DOHH2 (cell line): ENCODE data around the gene MAGI1.

ENCODE experiments used
- EZH2phosphoT487 ChIP-seq: fragments of 200-600 bp; sonication (generic); IDR thresholded peaks from 2 replicates; pipeline ENCODE4 v1.6.1; 2017; ENCODE audit warnings: borderline replicate concordance, mild to moderate bottlenecking, antibody characterized with exemption, low read length, moderate library complexity, mixed read lengths
- TF ChIP-seq, protein P1 (sequence below): fragments of 200-600 bp; sonication (generic); IDR thresholded peaks from one replicate; pipeline ENCODE4 v1.5.1; 2014; ENCODE audit warnings: antibody characterized with exemption, mild to moderate bottlenecking, low read depth, low read length; ENCODE audit not compliant: poor library complexity, severe bottlenecking

DNA sequence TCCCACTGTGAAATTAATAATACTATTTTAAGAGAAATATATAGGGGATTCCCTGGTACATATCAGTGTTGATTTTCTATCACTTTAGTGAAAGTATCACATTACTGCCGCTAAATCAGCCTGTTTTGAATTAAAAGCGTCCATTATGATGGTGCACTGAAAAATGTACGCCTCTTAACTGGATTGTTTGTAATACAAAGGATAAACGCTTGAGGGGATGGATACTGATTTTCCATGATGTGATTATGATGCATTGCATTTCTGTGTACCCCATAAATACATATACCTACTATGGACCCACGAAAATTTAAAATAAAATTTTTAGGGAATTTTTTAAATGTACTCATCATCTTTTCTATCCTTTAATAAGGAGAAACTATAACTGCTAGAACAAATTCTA is 478.6 kb downstream of the MAGI1 start:
- TF ChIP-seq, protein P1, sequence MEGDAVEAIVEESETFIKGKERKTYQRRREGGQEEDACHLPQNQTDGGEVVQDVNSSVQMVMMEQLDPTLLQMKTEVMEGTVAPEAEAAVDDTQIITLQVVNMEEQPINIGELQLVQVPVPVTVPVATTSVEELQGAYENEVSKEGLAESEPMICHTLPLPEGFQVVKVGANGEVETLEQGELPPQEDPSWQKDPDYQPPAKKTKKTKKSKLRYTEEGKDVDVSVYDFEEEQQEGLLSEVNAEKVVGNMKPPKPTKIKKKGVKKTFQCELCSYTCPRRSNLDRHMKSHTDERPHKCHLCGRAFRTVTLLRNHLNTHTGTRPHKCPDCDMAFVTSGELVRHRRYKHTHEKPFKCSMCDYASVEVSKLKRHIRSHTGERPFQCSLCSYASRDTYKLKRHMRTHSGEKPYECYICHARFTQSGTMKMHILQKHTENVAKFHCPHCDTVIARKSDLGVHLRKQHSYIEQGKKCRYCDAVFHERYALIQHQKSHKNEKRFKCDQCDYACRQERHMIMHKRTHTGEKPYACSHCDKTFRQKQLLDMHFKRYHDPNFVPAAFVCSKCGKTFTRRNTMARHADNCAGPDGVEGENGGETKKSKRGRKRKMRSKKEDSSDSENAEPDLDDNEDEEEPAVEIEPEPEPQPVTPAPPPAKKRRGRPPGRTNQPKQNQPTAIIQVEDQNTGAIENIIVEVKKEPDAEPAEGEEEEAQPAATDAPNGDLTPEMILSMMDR, result no peak
- TF ChIP-seq EZH2phosphoT487, result no peak
